ENCODE measurements around the gene HEATR5A. TPM values are rescaled to one million over a fixed set of nuclear protein-coding genes. Genes with fewer than 3 reads are reported as not detected.
"Not testable (repeated sequence)": the region's sequence is repeated elsewhere in the genome, so short reads cannot be mapped to it uniquely, and the experiment has no call there.

The HEATR5A gene
- total and polyA plus RNA-seq, 2 donors (not counting 1 experiment from before 2014, with no cell fraction given): 4.8 to 22.1 TPM

GRCh38 chr14:31439561-31439960 lies 19.2 kb upstream of the HEATR5A start:
- Mint-ChIP-seq H3K4me1 (peaks cover 9% of the 10 kb centered on the region), H3K4me3 (no peak overlapping the region), H3K27ac (no peak overlapping the region), H3K9me3 (ENCODE audit: insufficient read depth) (no peaks in the 10 kb centered on the region), H3K27me3 (no peaks in the 10 kb centered on the region)
- ATAC-seq (ENCODE audit: low read depth): no peak
- Histone ChIP-seq H3K9me3 (ENCODE audit: control extremely low read depth in 1 of 3, control insufficient read depth in 2 of 3, insufficient read depth in 1 of 3, low read length in 2 of 3) (no peaks in the 10 kb centered on the region), H3K4me2 (replicated peaks; ENCODE audit: low read depth, low read length, poor library complexity, severe bottlenecking) (no peak overlapping the region), H3K79me2 (ENCODE audit: control insufficient read depth, insufficient read depth, low read length) (no peaks in the 10 kb centered on the region), H3K9ac (ENCODE audit: low read length) (no peak overlapping the region), H4K20me1 (ENCODE audit: control insufficient read depth, insufficient read depth, low read length, poor library complexity, severe bottlenecking) (no peaks in the 10 kb centered on the region), H3K4me1 (ENCODE audit: control insufficient read depth in 2 of 2, insufficient read depth in 2 of 2, low read length in 2 of 2) (peaks cover 0 to 8% of the 10 kb centered on the region in 2 donors), H3K27me3 (replicated peaks in 1 of 4; ENCODE audit: control extremely low read depth in 1 of 4, control insufficient read depth in 3 of 4, insufficient read depth in 4 of 4, low read length in 3 of 4) (no peaks in the 10 kb centered on the region), H3K36me3 (replicated peaks in 1 of 2; ENCODE audit: control extremely low read depth in 1 of 2, control insufficient read depth in 1 of 2, extremely low read depth in 1 of 2, insufficient read depth in 2 of 2, low read length in 1 of 2) (peaks cover 0 to 1% of the 10 kb centered on the region in 2 experiments), H3K4me3 (ENCODE audit: control extremely low read depth in 1 of 5, extremely low read depth in 1 of 5, insufficient read depth in 1 of 5, low read depth in 2 of 5, low read length in 4 of 5) (no peak overlapping the region), H3K27ac (ENCODE audit: low read length in 2 of 2) (no peak overlapping the region), H2AFZ (ENCODE audit: insufficient read depth, low read depth, low read length, poor library complexity, severe bottlenecking) (no peak overlapping the region)
- intact Hi-C loops (cut with micrococcal nuclease): no loop called here
- POLR2A ChIA-PET: no interaction called here
- no peak for TF ChIP-seq EZH2 (IDR thresholded peaks at IDR 0.05; ENCODE audit: borderline replicate concordance, insufficient read depth, low read depth, low read length, poor library complexity, severe bottlenecking)
- TF ChIP-seq CTCF (IDR thresholded peaks at IDR 0.05): no peak
- CTCF ChIA-PET: no interaction called here
- DNase-seq: no peak
- WGBS (ENCODE audit: insufficient coverage): no CpG with 5 or more reads among the region's 2 CpGs

DNA sequence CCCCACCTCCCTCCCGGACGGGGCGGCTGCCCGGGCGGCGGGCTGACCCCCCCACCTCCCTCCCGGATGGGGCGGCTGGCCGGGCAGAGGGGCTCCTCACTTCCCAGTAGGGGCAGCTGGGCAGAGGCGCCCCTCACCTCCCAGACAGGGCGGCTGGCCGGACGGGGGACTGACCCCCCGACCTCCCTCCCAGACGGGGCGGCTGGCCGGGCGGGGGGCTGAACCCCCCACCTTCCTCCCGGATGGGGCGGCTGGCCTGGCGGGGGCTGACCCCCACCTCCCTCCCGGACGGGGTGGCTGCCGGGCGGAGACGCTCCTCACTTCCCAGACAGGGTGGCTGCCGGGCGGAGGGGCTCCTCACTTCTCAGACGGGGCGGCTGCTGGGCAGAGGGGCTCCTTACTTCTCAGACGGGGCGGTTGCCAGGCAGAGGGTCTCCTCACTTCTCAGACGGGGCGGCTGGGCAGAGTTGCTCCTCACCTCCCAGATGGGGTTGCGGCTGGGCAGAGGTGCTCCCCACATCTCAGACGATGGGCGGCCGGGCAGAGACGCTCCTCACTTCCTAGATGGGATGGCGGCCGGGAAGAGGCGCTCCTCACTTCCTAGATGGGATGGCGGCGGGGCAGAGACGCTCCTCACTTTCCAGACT lies 16.8 kb upstream of the HEATR5A start:
- DNase-seq; H3K4me3 Mint-ChIP-seq; H3K4me1 ChIP-seq (ENCODE audit: control insufficient read depth in 2 of 2, insufficient read depth in 2 of 2, low read length in 2 of 2); H3K27ac ChIP-seq (ENCODE audit: low read length in 2 of 2); H3K27ac Mint-ChIP-seq; POLR2A ChIA-PET; ATAC-seq (ENCODE audit: low read depth); H3K9me3 ChIP-seq (ENCODE audit: control extremely low read depth in 1 of 3, control insufficient read depth in 2 of 3, insufficient read depth in 1 of 3, low read length in 2 of 3); H3K4me3 ChIP-seq (ENCODE audit: control extremely low read depth in 1 of 5, extremely low read depth in 1 of 5, insufficient read depth in 1 of 5, low read depth in 2 of 5, low read length in 4 of 5); H2AFZ ChIP-seq (ENCODE audit: insufficient read depth, low read depth, low read length, poor library complexity, severe bottlenecking); H4K20me1 ChIP-seq (ENCODE audit: control insufficient read depth, insufficient read depth, low read length, poor library complexity, severe bottlenecking); H3K4me1 Mint-ChIP-seq; H3K4me2 ChIP-seq (replicated peaks; ENCODE audit: low read depth, low read length, poor library complexity, severe bottlenecking); H3K27me3 ChIP-seq (replicated peaks in 1 of 4; ENCODE audit: control extremely low read depth in 1 of 4, control insufficient read depth in 3 of 4, insufficient read depth in 4 of 4, low read length in 3 of 4); intact Hi-C loops (cut with micrococcal nuclease); H3K36me3 ChIP-seq (replicated peaks in 1 of 2; ENCODE audit: control extremely low read depth in 1 of 2, control insufficient read depth in 1 of 2, extremely low read depth in 1 of 2, insufficient read depth in 2 of 2, low read length in 1 of 2); H3K9me3 Mint-ChIP-seq (ENCODE audit: insufficient read depth); H3K79me2 ChIP-seq (ENCODE audit: control insufficient read depth, insufficient read depth, low read length); H3K9ac ChIP-seq (ENCODE audit: low read length); H3K27me3 Mint-ChIP-seq; CTCF ChIA-PET: not testable (repeated sequence)
- WGBS (ENCODE audit: insufficient coverage): 100% methylated on average over 8 of the region's 45 CpGs
